ENCODE results near the gene IFITM1. TPM values are rescaled to one million over a fixed set of nuclear protein-coding genes. Genes with fewer than 3 reads are reported as not detected.
A peak's percentile ranks its signal among the peaks of the same experiment; 100 is the strongest.

Gene IFITM1
- total and polyA plus RNA-seq, 8 donors = 7.0 to 224 (median 41.0) TPM

- TF ChIP-seq, protein P1, sequence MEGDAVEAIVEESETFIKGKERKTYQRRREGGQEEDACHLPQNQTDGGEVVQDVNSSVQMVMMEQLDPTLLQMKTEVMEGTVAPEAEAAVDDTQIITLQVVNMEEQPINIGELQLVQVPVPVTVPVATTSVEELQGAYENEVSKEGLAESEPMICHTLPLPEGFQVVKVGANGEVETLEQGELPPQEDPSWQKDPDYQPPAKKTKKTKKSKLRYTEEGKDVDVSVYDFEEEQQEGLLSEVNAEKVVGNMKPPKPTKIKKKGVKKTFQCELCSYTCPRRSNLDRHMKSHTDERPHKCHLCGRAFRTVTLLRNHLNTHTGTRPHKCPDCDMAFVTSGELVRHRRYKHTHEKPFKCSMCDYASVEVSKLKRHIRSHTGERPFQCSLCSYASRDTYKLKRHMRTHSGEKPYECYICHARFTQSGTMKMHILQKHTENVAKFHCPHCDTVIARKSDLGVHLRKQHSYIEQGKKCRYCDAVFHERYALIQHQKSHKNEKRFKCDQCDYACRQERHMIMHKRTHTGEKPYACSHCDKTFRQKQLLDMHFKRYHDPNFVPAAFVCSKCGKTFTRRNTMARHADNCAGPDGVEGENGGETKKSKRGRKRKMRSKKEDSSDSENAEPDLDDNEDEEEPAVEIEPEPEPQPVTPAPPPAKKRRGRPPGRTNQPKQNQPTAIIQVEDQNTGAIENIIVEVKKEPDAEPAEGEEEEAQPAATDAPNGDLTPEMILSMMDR (IDR thresholded peaks at IDR 0.05) = no peak
- TF ChIP-seq POLR2A (IDR thresholded peaks at IDR 0.05) = no peak
- no peak for TF ChIP-seq POLR2AphosphoS5 (IDR thresholded peaks at IDR 0.05)
- no peak for TF ChIP-seq EP300 (IDR thresholded peaks at IDR 0.05)
- intact Hi-C loops (cut with DNase I; ENCODE audit: low total_unique reads) = no loop called here
- Histone ChIP-seq H3K27me3 (peaks cover 8 to 20% (median 15%) of the 10 kb centered on the region in 3 donors), H3K36me3 (no peaks in the 10 kb centered on the region), H3K9me3 (no peaks in the 10 kb centered on the region), H3K4me1 (peaks cover 6 to 39% (median 26%) of the 10 kb centered on the region in 4 donors), H3K27ac (no peak overlapping the region), H3K4me3 (no peak overlapping the region)
- no peak for DNase-seq
- 72 to 89% (median 78%) methylated on average over 17 to 52 of the region's 52 CpGs for WGBS, 5 donors
These were observed 9.8 kb upstream of the IFITM1 start for GRCh38 chr11:304061-304506.

DNA sequence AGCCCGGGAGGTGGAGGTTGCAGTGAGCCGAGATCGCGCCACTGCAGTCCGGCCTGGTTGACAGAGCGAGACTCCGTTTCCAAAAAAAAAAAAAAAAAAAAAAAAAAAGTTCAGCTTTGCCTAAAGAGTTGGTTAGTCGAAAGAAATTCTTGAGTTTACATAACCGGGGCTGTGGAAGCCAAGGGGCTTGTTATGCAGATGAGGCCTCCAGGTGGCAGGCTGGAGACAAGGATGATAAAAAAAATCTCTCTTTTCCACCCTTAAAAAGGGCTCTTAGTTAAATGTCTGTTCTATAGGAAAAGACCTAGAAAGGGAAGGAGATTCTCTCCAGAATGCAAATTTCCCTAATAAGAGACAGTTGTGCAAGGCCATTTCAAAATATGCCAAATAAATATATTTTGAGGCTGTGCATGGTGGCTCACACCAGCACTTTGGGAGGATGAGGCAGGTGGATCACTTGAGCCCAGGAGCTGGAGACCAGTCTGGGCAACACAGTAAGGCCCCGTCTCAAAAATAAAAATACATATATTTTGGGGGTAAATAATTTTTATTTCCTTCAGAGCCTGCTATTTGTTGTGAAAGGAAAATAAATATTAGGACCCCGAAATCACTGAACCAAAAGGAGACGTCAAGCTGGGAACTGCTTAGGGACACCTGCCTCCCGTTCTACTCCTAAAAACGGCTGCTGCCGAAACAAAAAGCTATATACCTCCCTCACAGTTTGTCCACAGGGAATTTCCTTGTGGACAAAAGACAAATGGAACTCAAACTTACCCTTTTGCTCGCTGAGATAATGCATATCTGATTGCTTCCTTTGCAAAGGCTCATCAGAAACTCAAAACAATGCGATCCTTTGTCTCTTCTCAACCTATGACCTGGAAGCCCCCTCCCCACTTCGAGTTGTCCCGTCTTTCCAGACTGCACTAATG lies 8.7 kb upstream of the IFITM1 start:
- H3K36me3 ChIP-seq = no peaks in the 10 kb centered on the region
- intact Hi-C loops (cut with DNase I; ENCODE audit: low total_unique reads) = no loop called here
- 25 to 28% (median 28%) methylated on average over 19 of the region's 19 CpGs for WGBS, 5 donors
- H3K9me3 ChIP-seq = no peaks in the 10 kb centered on the region
- peaks cover 6 to 48% (median 29%) of the 10 kb centered on the region in 4 donors for H3K4me1 ChIP-seq
- TF ChIP-seq EP300 (IDR thresholded peaks at IDR 0.05) = no peak
- TF ChIP-seq, protein P1 (IDR thresholded peaks at IDR 0.05) = peak in 4 of 7 experiments; percentile 48 to 72 (median 60)
- TF ChIP-seq POLR2AphosphoS5 (IDR thresholded peaks at IDR 0.05) = no peak
- H3K4me3 ChIP-seq = no peak overlapping the region
- H3K27me3 ChIP-seq = peaks cover 0 to 9% (median 4%) of the 10 kb centered on the region in 3 donors
- DNase-seq = peak; percentile 65 to 90
- H3K27ac ChIP-seq = peak overlapping the region in 2 of 5 donors; percentile 92 to 93

GRCh38 chr11:305844-306211 lies 8.0 kb upstream of the IFITM1 start:
- Histone ChIP-seq H3K4me3 (no peak overlapping the region), H3K36me3 (no peaks in the 10 kb centered on the region), H3K27me3 (peaks cover 0 to 3% (median 0%) of the 10 kb centered on the region in 3 donors), H3K9me3 (no peaks in the 10 kb centered on the region), H3K4me1 (peaks cover 6 to 48% (median 27%) of the 10 kb centered on the region in 4 donors), H3K27ac (peak overlapping the region in 3 of 5 donors; percentile 77 to 93 (median 92))
- no peak for DNase-seq
- TF ChIP-seq, protein P1 (IDR thresholded peaks at IDR 0.05) = no peak
- TF ChIP-seq EP300 (IDR thresholded peaks at IDR 0.05) (no peak), POLR2AphosphoS5 (IDR thresholded peaks at IDR 0.05) (no peak), POLR2A (IDR thresholded peaks at IDR 0.05) (no peak)
- 86 to 90% (median 88%) methylated on average over 10 of the region's 10 CpGs for WGBS, 5 donors
- intact Hi-C loops (cut with DNase I; ENCODE audit: low total_unique reads) = no loop called here

- intact Hi-C loops (cut with DNase I; ENCODE audit: low total_unique reads) = no loop called here
- H3K4me3 ChIP-seq = peak overlapping the region in 1 of 4 donors; percentile 56
These were observed 7.0 kb upstream of the IFITM1 start for GRCh38 chr11:306645-307371.

More at GRCh38 chr11:306645-307371, 7.0 kb upstream of the IFITM1 start:
- Histone ChIP-seq H3K4me1 (peaks cover 6 to 50% (median 28%) of the 10 kb centered on the region in 4 donors), H3K9me3 (no peaks in the 10 kb centered on the region), H3K27me3 (no peaks in the 10 kb centered on the region), H3K27ac (peak overlapping the region; percentile 0 to 93 (median 80)), H3K36me3 (no peaks in the 10 kb centered on the region)
- no peak for DNase-seq
- 85 to 94% (median 89%) methylated on average over 15 to 17 of the region's 17 CpGs for WGBS, 5 donors
- TF ChIP-seq EP300 (IDR thresholded peaks at IDR 0.05) (no peak), POLR2A (IDR thresholded peaks at IDR 0.05) (no peak), POLR2AphosphoS5 (IDR thresholded peaks at IDR 0.05) (no peak)
- TF ChIP-seq, protein P1 (IDR thresholded peaks at IDR 0.05) = no peak

All from stomach (tissue), 9 donors.